GM23338 (cell line): ENCODE results near the gene SKP1. TPM values are rescaled to one million over a fixed set of nuclear protein-coding genes. Genes with fewer than 3 reads are reported as not detected.

Experiments
- ATAC-seq: fragments of 200-7000 bp; cut with Tn5 transposase; 3 replicates; pipeline ENCODE4 v1.9.1; 2020
- DNase-seq: peaks from one replicate; pipeline ENCODE4 v3.0.0-alpha.2; 2015; ENCODE audit warnings: low spot score
- H2AFZ ChIP-seq: fragments of 200-600 bp; sonication (generic); 2 replicates; pipeline ENCODE4 v1.8.0; 2016; ENCODE audit warnings: antibody characterized with exemption, mild to moderate bottlenecking, moderate library complexity
- H3F3A ChIP-seq: fragments of 200-600 bp; sonication (generic); replicated peaks from 2 replicates; pipeline ENCODE4 v1.8.0; 2017; ENCODE audit warnings: antibody characterized with exemption, mixed run types, low read depth
- H3K27ac ChIP-seq: fragments of 200-600 bp; sonication (generic); 2 replicates; pipeline ENCODE4 v1.6.1; 2016; ENCODE audit warnings: low read depth
- H3K27me3 ChIP-seq: fragments of 200-600 bp; sonication (generic); 2 replicates; pipeline ENCODE4 v1.8.0; 2016; ENCODE audit warnings: mild to moderate bottlenecking, mixed run types, moderate library complexity; ENCODE audit not compliant: insufficient read depth
- H3K36me3 ChIP-seq: fragments of 200-600 bp; sonication (generic); 2 replicates; pipeline ENCODE4 v1.8.0; 2016; ENCODE audit warnings: mild to moderate bottlenecking; ENCODE audit not compliant: insufficient read depth
- H3K4me1 ChIP-seq: fragments of 200-600 bp; sonication (generic); 2 replicates; pipeline ENCODE4 v1.8.0; 2016; ENCODE audit warnings: mild to moderate bottlenecking, moderate library complexity; ENCODE audit not compliant: insufficient read depth
- H3K4me2 ChIP-seq: fragments of 200-600 bp; sonication (generic); 2 replicates; pipeline ENCODE4 v1.7.1; 2017; ENCODE audit warnings: mixed run types
- H3K4me3 ChIP-seq: fragments of 200-600 bp; sonication (generic); 2 replicates; pipeline ENCODE4 v1.6.1; 2016; ENCODE audit warnings: mixed run types
- H3K79me2 ChIP-seq: fragments of 200-600 bp; sonication (generic); replicated peaks from 2 replicates; pipeline ENCODE4 v1.8.0; 2017; ENCODE audit warnings: mild to moderate bottlenecking; ENCODE audit not compliant: insufficient read depth
- H3K9me2 ChIP-seq: fragments of 200-600 bp; sonication (generic); 2 replicates; pipeline ENCODE4 v1.8.0; 2017; ENCODE audit not compliant: insufficient read depth
- H4K20me1 ChIP-seq: fragments of 200-600 bp; sonication (generic); replicated peaks from 2 replicates; pipeline ENCODE4 v1.8.0; 2017; ENCODE audit warnings: mild to moderate bottlenecking; ENCODE audit not compliant: insufficient read depth
- H3K27ac Mint-ChIP-seq: 2 replicates; pipeline ENCODE4 v1.8.0; 2020; ENCODE audit warnings: inconsistent platforms, mild to moderate bottlenecking, moderate library complexity, mixed read lengths
- H3K27me3 Mint-ChIP-seq: 3 replicates; pipeline ENCODE4 v1.8.0; 2022; ENCODE audit warnings: low read depth, mild to moderate bottlenecking, moderate library complexity, mixed read lengths, inconsistent platforms; ENCODE audit not compliant: insufficient read depth, poor library complexity
- H3K36me3 Mint-ChIP-seq: 3 replicates; pipeline ENCODE4 v1.8.0; 2021; ENCODE audit warnings: low read depth, mild to moderate bottlenecking, inconsistent platforms, moderate library complexity, mixed read lengths
- H3K4me1 Mint-ChIP-seq: 3 replicates; pipeline ENCODE4 v1.8.0; 2020; ENCODE audit warnings: mild to moderate bottlenecking, inconsistent platforms, mixed read lengths
- H3K4me3 Mint-ChIP-seq: 3 replicates; pipeline ENCODE4 v1.8.0; 2021; ENCODE audit warnings: moderate library complexity, mild to moderate bottlenecking, inconsistent platforms, mixed read lengths
- H3K9me3 Mint-ChIP-seq: 3 replicates; pipeline ENCODE4 v1.8.0; 2020; ENCODE audit warnings: moderate library complexity, mild to moderate bottlenecking, inconsistent platforms, mixed read lengths
- CREB1 ChIP-seq: fragments of 250-450 bp; sonication (Bioruptor Pico); IDR thresholded peaks from 2 replicates; pipeline ENCODE4 v1.5.0; 2020; ENCODE audit warnings: low read depth, mild to moderate bottlenecking, moderate library complexity
- EZH2 ChIP-seq: fragments of 200-600 bp; sonication (generic); IDR thresholded peaks from one replicate; pipeline ENCODE4 v1.8.0; 2017; ENCODE audit warnings: antibody characterized with exemption, mild to moderate bottlenecking, low read depth; ENCODE audit not compliant: unreplicated experiment
- EZH2phosphoT487 ChIP-seq: fragments of 200-600 bp; sonication (generic); IDR thresholded peaks from one replicate; pipeline ENCODE4 v1.8.1; 2018; ENCODE audit warnings: antibody characterized with exemption; ENCODE audit not compliant: unreplicated experiment
- JUNB ChIP-seq: IDR thresholded peaks from one replicate; pipeline ENCODE4 v1.6.1; 2016; ENCODE audit warnings: antibody characterized with exemption; ENCODE audit not compliant: unreplicated experiment
- NANOG ChIP-seq: IDR thresholded peaks from 2 replicates; pipeline ENCODE4 v1.6.1; 2016; ENCODE audit warnings: antibody characterized with exemption, borderline replicate concordance
- POLR2AphosphoS5 ChIP-seq: IDR thresholded peaks from 2 replicates; pipeline ENCODE4 v1.6.1; 2016; ENCODE audit warnings: antibody characterized with exemption, low read depth
- STAT1 ChIP-seq: IDR thresholded peaks from one replicate; pipeline ENCODE4 v1.6.1; 2016; ENCODE audit warnings: antibody characterized with exemption; ENCODE audit not compliant: unreplicated experiment
- ZNF114 ChIP-seq: fragments of 250-450 bp; sonication (Bioruptor Pico); IDR thresholded peaks from 2 replicates; pipeline ENCODE4 v1.5.0; 2020; ENCODE audit warnings: mild to moderate bottlenecking, moderate library complexity
- ZNF331 ChIP-seq: fragments of 250-450 bp; sonication (Bioruptor Pico); IDR thresholded peaks from 2 replicates; pipeline ENCODE4 v1.5.0; 2020; ENCODE audit warnings: low read depth, mild to moderate bottlenecking, moderate library complexity
- polyA plus RNA-seq: library from polyadenylated mRNA; unstranded; fragments of >200 nt; fragmentation: Nextera tagmentation; extraction: Ambion mirVana; gene quantifications from 2 replicates; pipeline ENCODE4 v1.2.1, GENCODE V29; 2016
- total RNA-seq: library from RNA; depleted of rRNA; stranded (reverse); fragments of >200 nt; shearing (Covaris generic); gene quantifications from 2 replicates; pipeline ENCODE4 v1.2.3, GENCODE V29; 2014
- TF ChIP-seq, protein P1 (sequence below): IDR thresholded peaks from one replicate; pipeline ENCODE4 v1.6.1; 2018; ENCODE audit warnings: antibody characterized with exemption; ENCODE audit not compliant: unreplicated experiment
- TF ChIP-seq, protein P2 (sequence below): fragments of 250-450 bp; sonication (Bioruptor Pico); IDR thresholded peaks from 2 replicates; pipeline ENCODE4 v1.5.0; 2020; ENCODE audit warnings: mild to moderate bottlenecking, moderate library complexity
- TF ChIP-seq, protein P3 (sequence below): IDR thresholded peaks from 2 replicates; pipeline ENCODE4 v1.6.1; 2016; ENCODE audit warnings: antibody characterized with exemption
- TF ChIP-seq, protein P4 (sequence below), 2 experiments: fragments of 200-600 bp in 1 of 2; sonication (generic) in 1 of 2; conservative IDR thresholded peaks; 2 replicates each; pipeline versions ENCODE4 v1.5.1 to v1.6.1; 2016 to 2017; ENCODE audit warnings: antibody characterized with exemption in 2 of 2, low read depth in 2 of 2, mild to moderate bottlenecking in 2 of 2, moderate library complexity in 1 of 2

The SKP1 gene
- total and polyA plus RNA-seq, 2 experiments from 2014 or later = 244 to 440 TPM

DNA sequence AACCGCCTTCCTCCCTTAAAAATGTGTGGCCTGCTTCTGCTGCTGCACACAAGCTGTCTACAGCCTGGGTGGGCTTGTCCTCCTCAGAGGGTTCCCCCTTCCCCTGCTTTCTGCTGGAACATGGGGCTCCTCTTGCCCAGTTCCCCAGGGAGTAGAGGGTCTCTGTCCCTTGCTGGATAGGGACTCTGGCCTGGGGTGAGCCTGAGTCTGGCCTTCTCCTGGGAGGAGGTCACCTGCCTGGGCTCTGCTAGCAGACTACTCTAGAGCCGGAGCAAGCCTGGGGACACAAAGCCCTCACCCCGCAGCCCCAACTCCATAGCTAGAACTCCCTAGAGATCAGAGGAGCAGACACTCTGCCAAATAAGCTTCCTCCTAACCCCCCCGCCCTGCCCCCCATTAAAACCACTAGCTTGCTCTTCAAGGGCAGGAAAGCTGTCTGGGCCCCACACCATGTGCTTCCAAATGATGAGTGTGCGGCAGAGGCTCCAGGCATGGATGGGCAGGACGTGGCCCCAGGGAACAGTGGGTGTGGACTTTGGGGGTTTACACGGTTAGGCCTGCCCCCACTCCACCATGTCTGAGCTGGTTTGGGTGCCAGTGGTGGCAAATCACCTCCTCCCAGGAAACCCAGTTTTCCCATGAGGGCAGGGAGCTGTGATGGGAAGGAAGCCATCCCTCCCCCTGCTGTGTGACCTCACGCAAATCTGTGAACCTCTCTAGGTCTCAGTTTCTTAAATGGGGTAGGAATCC is 52.3 kb downstream of the SKP1 start:
- H3K9me2 ChIP-seq = no peaks in the 10 kb centered on the region
- no peak overlapping the region for H2AFZ ChIP-seq
- H3K4me3 ChIP-seq = no peak overlapping the region
- H3K4me2 ChIP-seq = no peak overlapping the region
- no peaks in the 10 kb centered on the region for H3K27me3 ChIP-seq
- no peak overlapping the region for H3K27ac Mint-ChIP-seq
- TF ChIP-seq, protein P1, sequence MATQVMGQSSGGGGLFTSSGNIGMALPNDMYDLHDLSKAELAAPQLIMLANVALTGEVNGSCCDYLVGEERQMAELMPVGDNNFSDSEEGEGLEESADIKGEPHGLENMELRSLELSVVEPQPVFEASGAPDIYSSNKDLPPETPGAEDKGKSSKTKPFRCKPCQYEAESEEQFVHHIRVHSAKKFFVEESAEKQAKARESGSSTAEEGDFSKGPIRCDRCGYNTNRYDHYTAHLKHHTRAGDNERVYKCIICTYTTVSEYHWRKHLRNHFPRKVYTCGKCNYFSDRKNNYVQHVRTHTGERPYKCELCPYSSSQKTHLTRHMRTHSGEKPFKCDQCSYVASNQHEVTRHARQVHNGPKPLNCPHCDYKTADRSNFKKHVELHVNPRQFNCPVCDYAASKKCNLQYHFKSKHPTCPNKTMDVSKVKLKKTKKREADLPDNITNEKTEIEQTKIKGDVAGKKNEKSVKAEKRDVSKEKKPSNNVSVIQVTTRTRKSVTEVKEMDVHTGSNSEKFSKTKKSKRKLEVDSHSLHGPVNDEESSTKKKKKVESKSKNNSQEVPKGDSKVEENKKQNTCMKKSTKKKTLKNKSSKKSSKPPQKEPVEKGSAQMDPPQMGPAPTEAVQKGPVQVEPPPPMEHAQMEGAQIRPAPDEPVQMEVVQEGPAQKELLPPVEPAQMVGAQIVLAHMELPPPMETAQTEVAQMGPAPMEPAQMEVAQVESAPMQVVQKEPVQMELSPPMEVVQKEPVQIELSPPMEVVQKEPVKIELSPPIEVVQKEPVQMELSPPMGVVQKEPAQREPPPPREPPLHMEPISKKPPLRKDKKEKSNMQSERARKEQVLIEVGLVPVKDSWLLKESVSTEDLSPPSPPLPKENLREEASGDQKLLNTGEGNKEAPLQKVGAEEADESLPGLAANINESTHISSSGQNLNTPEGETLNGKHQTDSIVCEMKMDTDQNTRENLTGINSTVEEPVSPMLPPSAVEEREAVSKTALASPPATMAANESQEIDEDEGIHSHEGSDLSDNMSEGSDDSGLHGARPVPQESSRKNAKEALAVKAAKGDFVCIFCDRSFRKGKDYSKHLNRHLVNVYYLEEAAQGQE = no peak
- TF ChIP-seq, protein P2, sequence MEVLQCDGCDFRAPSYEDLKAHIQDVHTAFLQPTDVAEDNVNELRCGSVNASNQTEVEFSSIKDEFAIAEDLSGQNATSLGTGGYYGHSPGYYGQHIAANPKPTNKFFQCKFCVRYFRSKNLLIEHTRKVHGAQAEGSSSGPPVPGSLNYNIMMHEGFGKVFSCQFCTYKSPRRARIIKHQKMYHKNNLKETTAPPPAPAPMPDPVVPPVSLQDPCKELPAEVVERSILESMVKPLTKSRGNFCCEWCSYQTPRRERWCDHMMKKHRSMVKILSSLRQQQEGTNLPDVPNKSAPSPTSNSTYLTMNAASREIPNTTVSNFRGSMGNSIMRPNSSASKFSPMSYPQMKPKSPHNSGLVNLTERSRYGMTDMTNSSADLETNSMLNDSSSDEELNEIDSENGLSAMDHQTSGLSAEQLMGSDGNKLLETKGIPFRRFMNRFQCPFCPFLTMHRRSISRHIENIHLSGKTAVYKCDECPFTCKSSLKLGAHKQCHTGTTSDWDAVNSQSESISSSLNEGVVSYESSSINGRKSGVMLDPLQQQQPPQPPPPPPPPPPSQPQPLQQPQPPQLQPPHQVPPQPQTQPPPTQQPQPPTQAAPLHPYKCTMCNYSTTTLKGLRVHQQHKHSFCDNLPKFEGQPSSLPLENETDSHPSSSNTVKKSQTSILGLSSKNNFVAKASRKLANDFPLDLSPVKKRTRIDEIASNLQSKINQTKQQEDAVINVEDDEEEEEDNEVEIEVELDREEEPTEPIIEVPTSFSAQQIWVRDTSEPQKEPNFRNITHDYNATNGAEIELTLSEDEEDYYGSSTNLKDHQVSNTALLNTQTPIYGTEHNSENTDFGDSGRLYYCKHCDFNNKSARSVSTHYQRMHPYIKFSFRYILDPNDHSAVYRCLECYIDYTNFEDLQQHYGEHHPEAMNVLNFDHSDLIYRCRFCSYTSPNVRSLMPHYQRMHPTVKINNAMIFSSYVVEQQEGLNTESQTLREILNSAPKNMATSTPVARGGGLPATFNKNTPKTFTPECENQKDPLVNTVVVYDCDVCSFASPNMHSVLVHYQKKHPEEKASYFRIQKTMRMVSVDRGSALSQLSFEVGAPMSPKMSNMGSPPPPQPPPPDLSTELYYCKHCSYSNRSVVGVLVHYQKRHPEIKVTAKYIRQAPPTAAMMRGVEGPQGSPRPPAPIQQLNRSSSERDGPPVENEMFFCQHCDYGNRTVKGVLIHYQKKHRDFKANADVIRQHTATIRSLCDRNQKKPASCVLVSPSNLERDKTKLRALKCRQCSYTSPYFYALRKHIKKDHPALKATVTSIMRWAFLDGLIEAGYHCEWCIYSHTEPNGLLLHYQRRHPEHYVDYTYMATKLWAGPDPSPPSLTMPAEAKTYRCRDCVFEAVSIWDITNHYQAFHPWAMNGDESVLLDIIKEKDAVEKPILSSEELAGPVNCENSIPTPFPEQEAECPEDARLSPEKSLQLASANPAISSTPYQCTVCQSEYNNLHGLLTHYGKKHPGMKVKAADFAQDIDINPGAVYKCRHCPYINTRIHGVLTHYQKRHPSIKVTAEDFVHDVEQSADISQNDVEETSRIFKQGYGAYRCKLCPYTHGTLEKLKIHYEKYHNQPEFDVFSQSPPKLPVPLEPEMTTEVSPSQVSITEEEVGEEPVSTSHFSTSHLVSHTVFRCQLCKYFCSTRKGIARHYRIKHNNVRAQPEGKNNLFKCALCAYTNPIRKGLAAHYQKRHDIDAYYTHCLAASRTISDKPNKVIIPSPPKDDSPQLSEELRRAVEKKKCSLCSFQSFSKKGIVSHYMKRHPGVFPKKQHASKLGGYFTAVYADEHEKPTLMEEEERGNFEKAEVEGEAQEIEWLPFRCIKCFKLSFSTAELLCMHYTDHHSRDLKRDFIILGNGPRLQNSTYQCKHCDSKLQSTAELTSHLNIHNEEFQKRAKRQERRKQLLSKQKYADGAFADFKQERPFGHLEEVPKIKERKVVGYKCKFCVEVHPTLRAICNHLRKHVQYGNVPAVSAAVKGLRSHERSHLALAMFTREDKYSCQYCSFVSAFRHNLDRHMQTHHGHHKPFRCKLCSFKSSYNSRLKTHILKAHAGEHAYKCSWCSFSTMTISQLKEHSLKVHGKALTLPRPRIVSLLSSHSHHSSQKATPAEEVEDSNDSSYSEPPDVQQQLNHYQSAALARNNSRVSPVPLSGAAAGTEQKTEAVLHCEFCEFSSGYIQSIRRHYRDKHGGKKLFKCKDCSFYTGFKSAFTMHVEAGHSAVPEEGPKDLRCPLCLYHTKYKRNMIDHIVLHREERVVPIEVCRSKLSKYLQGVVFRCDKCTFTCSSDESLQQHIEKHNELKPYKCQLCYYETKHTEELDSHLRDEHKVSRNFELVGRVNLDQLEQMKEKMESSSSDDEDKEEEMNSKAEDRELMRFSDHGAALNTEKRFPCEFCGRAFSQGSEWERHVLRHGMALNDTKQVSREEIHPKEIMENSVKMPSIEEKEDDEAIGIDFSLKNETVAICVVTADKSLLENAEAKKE (CRISPR knock-in tag) = no peak
- TF ChIP-seq CREB1 (CRISPR knock-in tag) (no peak), POLR2AphosphoS5 (no peak), ZNF331 (CRISPR knock-in tag) (no peak), NANOG (no peak), STAT1 (no peak), JUNB (no peak), EZH2phosphoT487 (no peak), EZH2 (no peak), ZNF114 (CRISPR knock-in tag) (no peak)
- TF ChIP-seq, protein P3, sequence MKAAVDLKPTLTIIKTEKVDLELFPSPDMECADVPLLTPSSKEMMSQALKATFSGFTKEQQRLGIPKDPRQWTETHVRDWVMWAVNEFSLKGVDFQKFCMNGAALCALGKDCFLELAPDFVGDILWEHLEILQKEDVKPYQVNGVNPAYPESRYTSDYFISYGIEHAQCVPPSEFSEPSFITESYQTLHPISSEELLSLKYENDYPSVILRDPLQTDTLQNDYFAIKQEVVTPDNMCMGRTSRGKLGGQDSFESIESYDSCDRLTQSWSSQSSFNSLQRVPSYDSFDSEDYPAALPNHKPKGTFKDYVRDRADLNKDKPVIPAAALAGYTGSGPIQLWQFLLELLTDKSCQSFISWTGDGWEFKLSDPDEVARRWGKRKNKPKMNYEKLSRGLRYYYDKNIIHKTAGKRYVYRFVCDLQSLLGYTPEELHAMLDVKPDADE = no peak
- TF ChIP-seq, protein P4, sequence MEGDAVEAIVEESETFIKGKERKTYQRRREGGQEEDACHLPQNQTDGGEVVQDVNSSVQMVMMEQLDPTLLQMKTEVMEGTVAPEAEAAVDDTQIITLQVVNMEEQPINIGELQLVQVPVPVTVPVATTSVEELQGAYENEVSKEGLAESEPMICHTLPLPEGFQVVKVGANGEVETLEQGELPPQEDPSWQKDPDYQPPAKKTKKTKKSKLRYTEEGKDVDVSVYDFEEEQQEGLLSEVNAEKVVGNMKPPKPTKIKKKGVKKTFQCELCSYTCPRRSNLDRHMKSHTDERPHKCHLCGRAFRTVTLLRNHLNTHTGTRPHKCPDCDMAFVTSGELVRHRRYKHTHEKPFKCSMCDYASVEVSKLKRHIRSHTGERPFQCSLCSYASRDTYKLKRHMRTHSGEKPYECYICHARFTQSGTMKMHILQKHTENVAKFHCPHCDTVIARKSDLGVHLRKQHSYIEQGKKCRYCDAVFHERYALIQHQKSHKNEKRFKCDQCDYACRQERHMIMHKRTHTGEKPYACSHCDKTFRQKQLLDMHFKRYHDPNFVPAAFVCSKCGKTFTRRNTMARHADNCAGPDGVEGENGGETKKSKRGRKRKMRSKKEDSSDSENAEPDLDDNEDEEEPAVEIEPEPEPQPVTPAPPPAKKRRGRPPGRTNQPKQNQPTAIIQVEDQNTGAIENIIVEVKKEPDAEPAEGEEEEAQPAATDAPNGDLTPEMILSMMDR (conservative IDR thresholded peaks at IDR 0.05; ENCODE audit: low read depth in 2 of 2) = no peak
- no peak for ATAC-seq
- H3K36me3 Mint-ChIP-seq = no peaks in the 10 kb centered on the region; the same call in 2 of the 3 replicates
- H3K4me1 ChIP-seq = no peaks in the 10 kb centered on the region
- H3K4me1 Mint-ChIP-seq = no peaks in the 10 kb centered on the region
- H3K4me3 Mint-ChIP-seq = no peak overlapping the region
- H3K27me3 Mint-ChIP-seq = peaks cover 21% of the 10 kb centered on the region
- H4K20me1 ChIP-seq = peaks cover 3% of the 10 kb centered on the region; the same call in 1 of the 2 replicates
- DNase-seq = no peak
- H3K36me3 ChIP-seq = no peaks in the 10 kb centered on the region
- no peaks in the 10 kb centered on the region for H3F3A ChIP-seq
- H3K27ac ChIP-seq = no peak overlapping the region
- H3K9me3 Mint-ChIP-seq = no peaks in the 10 kb centered on the region
- no peaks in the 10 kb centered on the region for H3K79me2 ChIP-seq
